Stimulated activated CD8-positive, alpha-beta memory T cell treated with anti-CD3 and anti-CD28 coated beads, Interleukin-12 subunit alpha, Interleukin-12 subunit beta, amount 100 ng/mL, for 4 hours (primary cell): ENCODE measurements around the gene DARS2.

Source experiments
- DNase-seq: peaks from one replicate; pipeline ENCODE4 v3.0.0-alpha.2; 2020; ENCODE audit warnings: low read depth

Gene DARS2

DNA sequence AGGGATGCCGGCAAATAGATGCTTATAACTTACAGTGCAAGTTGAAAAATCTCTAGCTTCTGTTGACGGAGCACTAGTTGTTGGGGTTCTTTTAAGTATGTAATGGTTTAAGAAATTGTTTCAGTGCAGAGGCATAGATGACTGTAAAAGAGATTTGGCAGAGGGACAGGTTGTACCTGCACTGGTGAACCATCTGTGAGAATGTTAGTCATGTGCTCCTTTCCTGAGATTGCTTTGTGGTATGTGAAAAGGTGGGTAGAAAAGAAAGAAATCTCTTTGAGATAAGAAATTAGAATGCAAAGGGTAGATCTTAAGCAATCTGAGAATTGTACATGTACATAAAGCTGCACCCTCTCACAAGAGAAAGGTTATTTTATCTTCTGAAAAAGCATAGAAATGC lies 63.2 kb downstream of the DARS2 start:
- no peak for DNase-seq

DNA sequence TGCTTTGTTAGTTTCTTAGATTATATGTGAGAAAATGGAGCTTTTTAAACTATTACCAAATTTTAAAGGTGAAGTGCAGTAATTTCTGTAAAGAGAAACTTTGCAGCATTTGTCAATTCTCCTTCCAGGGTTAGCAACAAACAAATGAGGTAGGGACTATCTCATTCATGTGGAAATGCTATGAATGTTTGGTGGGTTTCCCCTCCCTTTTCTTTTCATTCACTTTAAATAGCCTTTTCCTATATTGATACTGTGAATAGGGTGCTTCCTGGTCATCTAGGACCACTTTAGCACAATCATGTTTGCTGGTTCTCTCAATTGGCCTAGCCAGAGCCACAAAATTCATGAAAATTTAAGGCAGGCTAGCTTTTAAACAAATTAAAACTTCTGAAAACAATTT lies 64.3 kb downstream of the DARS2 start:
- no peak for DNase-seq

DNA sequence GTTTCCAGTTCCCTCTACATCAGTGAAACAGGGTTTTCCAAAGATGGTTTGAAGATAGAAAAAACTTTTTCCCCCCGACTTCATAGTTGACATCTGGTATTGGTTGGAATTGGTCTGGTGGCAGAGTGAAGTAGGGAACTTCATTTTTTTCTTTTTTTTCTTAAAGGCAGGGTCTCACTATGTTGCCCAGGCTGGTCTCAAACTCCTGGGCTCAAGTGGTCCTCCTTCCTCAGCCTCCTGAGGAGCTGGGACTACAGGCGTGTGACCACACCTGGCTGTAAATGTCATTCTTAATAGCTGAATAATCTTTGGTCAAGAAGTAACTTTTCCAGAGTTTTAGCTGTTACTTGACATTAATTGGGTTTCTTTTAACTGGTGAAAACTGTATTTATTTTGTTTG lies 65.4 kb downstream of the DARS2 start:
- DNase-seq: no peak

DNA sequence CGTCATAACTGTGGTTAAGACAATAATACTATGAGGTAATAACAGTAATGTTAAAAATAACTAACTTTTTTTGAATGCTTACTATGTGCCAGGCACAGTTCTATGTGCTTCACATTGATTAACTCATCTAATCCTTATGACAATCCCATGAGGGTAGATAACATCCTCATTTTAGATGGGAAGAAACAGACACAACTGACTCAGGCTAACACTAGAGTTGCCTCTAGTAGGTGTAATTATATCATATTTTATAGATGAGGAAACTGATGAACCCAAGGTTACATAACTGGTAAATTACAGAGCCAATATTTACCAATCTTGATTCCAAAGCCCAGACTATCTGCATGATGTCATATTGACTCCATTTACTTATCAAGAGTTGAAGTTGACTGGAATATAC lies 69.1 kb downstream of the DARS2 start:
- no peak for DNase-seq

GRCh38 chr1:173894189-173894588 lies 69.7 kb downstream of the DARS2 start:
- no peak for DNase-seq

GRCh38 chr1:173900427-173900826 lies 76.0 kb downstream of the DARS2 start:
- DNase-seq: no peak

DNA sequence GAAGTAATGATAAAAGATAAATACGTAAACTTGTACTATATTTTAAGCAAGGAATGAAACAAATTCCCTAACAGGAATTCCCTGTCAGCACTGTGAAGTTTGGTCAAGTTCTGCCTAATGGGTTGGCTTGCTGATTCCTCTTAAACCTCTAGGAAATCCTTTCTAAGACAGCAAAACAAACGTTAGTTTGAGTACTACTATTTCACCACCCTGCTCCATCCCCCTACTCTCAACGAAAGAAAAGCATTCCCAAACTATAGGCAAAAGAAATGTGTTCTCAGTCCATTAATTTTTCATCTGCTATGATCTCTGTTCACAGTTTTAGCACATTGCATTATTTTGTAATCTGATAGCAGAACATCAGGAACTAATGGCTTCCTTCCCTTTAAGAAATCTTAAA lies 76.5 kb downstream of the DARS2 start:
- no peak for DNase-seq

DNA sequence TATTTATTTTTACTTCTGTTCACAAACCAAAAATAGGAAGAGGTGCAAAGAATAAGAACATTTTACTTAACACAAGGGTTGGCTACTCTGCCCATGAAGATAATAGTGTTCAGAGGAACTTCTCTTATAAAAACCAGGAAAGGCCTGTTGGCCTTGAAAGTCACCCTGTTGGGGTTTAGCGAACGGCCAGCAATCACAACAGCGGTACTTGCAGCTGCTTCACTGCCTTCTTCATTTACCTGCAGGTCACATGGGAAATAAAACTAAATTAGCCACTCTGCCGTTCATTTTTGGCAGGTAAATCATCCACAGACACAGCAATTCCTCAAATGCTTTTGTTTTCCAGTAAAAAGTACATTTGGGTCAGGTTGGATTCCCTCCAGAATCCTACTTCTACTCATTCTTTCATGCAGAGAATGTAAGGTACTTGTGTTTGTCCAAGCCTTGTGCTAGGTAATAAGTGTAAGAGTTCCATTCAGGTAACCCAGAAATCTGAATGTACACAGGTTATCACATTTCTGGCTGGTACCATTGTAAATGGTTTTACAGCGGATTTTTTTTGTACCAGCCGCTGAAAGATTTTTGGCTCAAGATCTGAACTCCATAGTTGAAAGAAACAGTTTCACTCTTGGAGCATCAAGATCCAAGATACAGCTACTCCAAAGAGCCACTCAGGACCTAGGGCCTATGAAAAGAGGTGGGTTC lies 79.5 kb downstream of the DARS2 start:
- no peak for DNase-seq
